SK-N-SH treated with all-trans-retinoic acid at 6 μM for 48 hours (cell line): ENCODE data around the gene TBATA.

Experiments used
- ARNTL ChIP-seq: fragments of 450-650 bp; formaldehyde crosslinking; IDR thresholded peaks from 2 replicates; pipeline ENCODE4 v1.5.0; 2020; ENCODE audit warnings: low read depth, mild to moderate bottlenecking, moderate library complexity, borderline replicate concordance
- ESRRG ChIP-seq: fragments of 250-450 bp; sonication (Bioruptor Pico); IDR thresholded peaks from 2 replicates; pipeline ENCODE4 v1.6.1; 2021; ENCODE audit warnings: mild to moderate bottlenecking
- GLIS3 ChIP-seq: fragments of 250-450 bp; sonication (Bioruptor Pico); IDR thresholded peaks from 2 replicates; pipeline ENCODE4 v1.5.0; 2020; ENCODE audit warnings: mild to moderate bottlenecking, moderate library complexity
- OSR1 ChIP-seq: fragments of 250-450 bp; sonication (Bioruptor Pico); IDR thresholded peaks from 2 replicates; pipeline ENCODE4 v1.8.0; 2022; ENCODE audit warnings: moderate library complexity, mild to moderate bottlenecking, inconsistent platforms
- PATZ1 ChIP-seq: fragments of 250-450 bp; sonication (Bioruptor Pico); IDR thresholded peaks from 2 replicates; pipeline ENCODE4 v1.8.0; 2020; ENCODE audit warnings: mild to moderate bottlenecking, moderate library complexity, borderline replicate concordance
- POU6F1 ChIP-seq: fragments of 250-450 bp; sonication (Bioruptor Pico); IDR thresholded peaks from 2 replicates; pipeline ENCODE4 v1.8.0; 2021; ENCODE audit warnings: low read depth, mild to moderate bottlenecking, moderate library complexity, borderline replicate concordance
- TCF4 ChIP-seq: fragments of 250-450 bp; sonication (Bioruptor Pico); IDR thresholded peaks from 2 replicates; pipeline ENCODE4 v1.8.0; 2021; ENCODE audit warnings: mild to moderate bottlenecking, moderate library complexity, borderline replicate concordance
- ZC3H10 ChIP-seq: fragments of 250-450 bp; sonication (Bioruptor Pico); IDR thresholded peaks from 2 replicates; pipeline ENCODE4 v1.5.1; 2021; ENCODE audit warnings: mild to moderate bottlenecking, moderate library complexity
- ZFP3 ChIP-seq: fragments of 250-450 bp; sonication (Bioruptor Pico); IDR thresholded peaks from 2 replicates; pipeline ENCODE4 v1.5.0; 2020; ENCODE audit warnings: mild to moderate bottlenecking, moderate library complexity
- ZFP30 ChIP-seq: fragments of 450-650 bp; formaldehyde crosslinking; IDR thresholded peaks from 2 replicates; pipeline ENCODE4 v1.5.0; 2022; ENCODE audit warnings: mild to moderate bottlenecking, moderate library complexity
- ZNF565 ChIP-seq: fragments of 450-650 bp; formaldehyde crosslinking; conservative IDR thresholded peaks from 2 replicates; pipeline ENCODE4 v1.5.0; 2020; ENCODE audit warnings: low read depth, mild to moderate bottlenecking, moderate library complexity
- TF ChIP-seq, protein P1 (sequence below): fragments of 250-450 bp; sonication (Bioruptor Pico); IDR thresholded peaks from 2 replicates; pipeline ENCODE4 v1.5.0; 2020; ENCODE audit warnings: mild to moderate bottlenecking, moderate library complexity

GRCh38 chr10:70832221-70832620 is 47.0 kb upstream of the TBATA start:
- TF ChIP-seq POU6F1 (no peak), ZFP3 (CRISPR knock-in tag) (no peak), PATZ1 (CRISPR knock-in tag) (no peak), GLIS3 (CRISPR knock-in tag) (no peak), ESRRG (CRISPR knock-in tag) (no peak), ZNF565 (no peak), ZC3H10 (CRISPR knock-in tag) (no peak), OSR1 (CRISPR knock-in tag) (no peak), ZFP30 (no peak), TCF4 (CRISPR knock-in tag) (no peak), ARNTL (CRISPR knock-in tag) (no peak)
- TF ChIP-seq, protein P1, sequence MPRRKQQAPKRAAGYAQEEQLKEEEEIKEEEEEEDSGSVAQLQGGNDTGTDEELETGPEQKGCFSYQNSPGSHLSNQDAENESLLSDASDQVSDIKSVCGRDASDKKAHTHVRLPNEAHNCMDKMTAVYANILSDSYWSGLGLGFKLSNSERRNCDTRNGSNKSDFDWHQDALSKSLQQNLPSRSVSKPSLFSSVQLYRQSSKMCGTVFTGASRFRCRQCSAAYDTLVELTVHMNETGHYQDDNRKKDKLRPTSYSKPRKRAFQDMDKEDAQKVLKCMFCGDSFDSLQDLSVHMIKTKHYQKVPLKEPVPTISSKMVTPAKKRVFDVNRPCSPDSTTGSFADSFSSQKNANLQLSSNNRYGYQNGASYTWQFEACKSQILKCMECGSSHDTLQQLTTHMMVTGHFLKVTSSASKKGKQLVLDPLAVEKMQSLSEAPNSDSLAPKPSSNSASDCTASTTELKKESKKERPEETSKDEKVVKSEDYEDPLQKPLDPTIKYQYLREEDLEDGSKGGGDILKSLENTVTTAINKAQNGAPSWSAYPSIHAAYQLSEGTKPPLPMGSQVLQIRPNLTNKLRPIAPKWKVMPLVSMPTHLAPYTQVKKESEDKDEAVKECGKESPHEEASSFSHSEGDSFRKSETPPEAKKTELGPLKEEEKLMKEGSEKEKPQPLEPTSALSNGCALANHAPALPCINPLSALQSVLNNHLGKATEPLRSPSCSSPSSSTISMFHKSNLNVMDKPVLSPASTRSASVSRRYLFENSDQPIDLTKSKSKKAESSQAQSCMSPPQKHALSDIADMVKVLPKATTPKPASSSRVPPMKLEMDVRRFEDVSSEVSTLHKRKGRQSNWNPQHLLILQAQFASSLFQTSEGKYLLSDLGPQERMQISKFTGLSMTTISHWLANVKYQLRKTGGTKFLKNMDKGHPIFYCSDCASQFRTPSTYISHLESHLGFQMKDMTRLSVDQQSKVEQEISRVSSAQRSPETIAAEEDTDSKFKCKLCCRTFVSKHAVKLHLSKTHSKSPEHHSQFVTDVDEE, result no peak
